Measurements from ENCODE around the gene HHATL.

Gene HHATL

GRCh38 chr3:42653560-42654330 lies 48.9 kb downstream of the HHATL start, which contains the start of gene ZBTB47:
ZBTB47 (plus strand) TSS chr3:42653697; CDS start chr3:42658356, 4,659 bp downstream.
- Histone ChIP-seq H3K27me3 (ENCODE audit: control insufficient read depth, insufficient read depth, low read length) (no peaks in the 10 kb centered on the region), H3K27ac (ENCODE audit: low read depth, low read length) (peak within 1 kb of the TSS; percentile 50; the same call in 1 of the 2 replicates), H3K36me3 (ENCODE audit: control insufficient read depth, insufficient read depth, low read length) (peaks cover 12% of the 10 kb centered on the region), H3K4me3 (ENCODE audit: low read depth, low read length) (peak within 1 kb of the TSS; percentile 66), H3K9ac (ENCODE audit: low read length) (peak within 1 kb of the TSS; percentile 67), H3K9me3 (ENCODE audit: control insufficient read depth, insufficient read depth, low read depth, low read length) (no peaks in the 10 kb centered on the region), H3K4me1 (ENCODE audit: control insufficient read depth, insufficient read depth, low read length) (peaks cover 47% of the 10 kb centered on the region)

GRCh38 chr3:42653303-42653559 lies 49.4 kb downstream of the HHATL start:
- H3K4me3 ChIP-seq (ENCODE audit: low read depth, low read length) = peak overlapping the region; percentile 66
- peak overlapping the region; percentile 39 for H3K9ac ChIP-seq (ENCODE audit: low read length)
- no peaks in the 10 kb centered on the region for H3K9me3 ChIP-seq (ENCODE audit: control insufficient read depth, insufficient read depth, low read depth, low read length)
- peaks cover 47% of the 10 kb centered on the region for H3K4me1 ChIP-seq (ENCODE audit: control insufficient read depth, insufficient read depth, low read length)
- no peak overlapping the region for H3K27ac ChIP-seq (ENCODE audit: low read depth, low read length)
- H3K27me3 ChIP-seq (ENCODE audit: control insufficient read depth, insufficient read depth, low read length) = no peaks in the 10 kb centered on the region
- peaks cover 12% of the 10 kb centered on the region for H3K36me3 ChIP-seq (ENCODE audit: control insufficient read depth, insufficient read depth, low read length)

- H3K9me3 ChIP-seq (ENCODE audit: control insufficient read depth, insufficient read depth, low read depth, low read length) = no peaks in the 10 kb centered on the region
- peaks cover 16% of the 10 kb centered on the region for H3K36me3 ChIP-seq (ENCODE audit: control insufficient read depth, insufficient read depth, low read length)
Observed at GRCh38 chr3:42652611-42653302, 49.8 kb downstream of the HHATL start.

GRCh38 chr3:42652251-42652610 lies 50.4 kb downstream of the HHATL start:
- no peaks in the 10 kb centered on the region for H3K9me3 ChIP-seq (ENCODE audit: control insufficient read depth, insufficient read depth, low read depth, low read length)
- H3K27me3 ChIP-seq (ENCODE audit: control insufficient read depth, insufficient read depth, low read length) = no peaks in the 10 kb centered on the region
- H3K4me3 ChIP-seq (ENCODE audit: low read depth, low read length) = no peak overlapping the region
- no peak overlapping the region for H3K27ac ChIP-seq (ENCODE audit: low read depth, low read length)
- peaks cover 56% of the 10 kb centered on the region for H3K4me1 ChIP-seq (ENCODE audit: control insufficient read depth, insufficient read depth, low read length)
- no peak overlapping the region for H3K9ac ChIP-seq (ENCODE audit: low read length)
- peaks cover 22% of the 10 kb centered on the region for H3K36me3 ChIP-seq (ENCODE audit: control insufficient read depth, insufficient read depth, low read length)

More at GRCh38 chr3:42652611-42653302, 49.8 kb downstream of the HHATL start:
- Histone ChIP-seq H3K27me3 (ENCODE audit: control insufficient read depth, insufficient read depth, low read length) (no peaks in the 10 kb centered on the region), H3K9ac (ENCODE audit: low read length) (peak overlapping the region; percentile 39), H3K4me3 (ENCODE audit: low read depth, low read length) (peak overlapping the region; percentile 66; the same call in 1 of the 2 replicates), H3K27ac (ENCODE audit: low read depth, low read length) (no peak overlapping the region), H3K4me1 (ENCODE audit: control insufficient read depth, insufficient read depth, low read length) (peaks cover 51% of the 10 kb centered on the region)

- Histone ChIP-seq H3K9ac (ENCODE audit: low read length) (no peak overlapping the region), H3K4me3 (ENCODE audit: low read depth, low read length) (no peak overlapping the region)
Observed at GRCh38 chr3:42651248-42652091, 51.1 kb downstream of the HHATL start.

GRCh38 chr3:42649783-42650182 lies 52.8 kb downstream of the HHATL start:
- peaks cover 48% of the 10 kb centered on the region for H3K4me1 ChIP-seq (ENCODE audit: control insufficient read depth, insufficient read depth, low read length)

More at GRCh38 chr3:42651248-42652091, 51.1 kb downstream of the HHATL start:
- Histone ChIP-seq H3K27me3 (ENCODE audit: control insufficient read depth, insufficient read depth, low read length) (no peaks in the 10 kb centered on the region), H3K4me1 (ENCODE audit: control insufficient read depth, insufficient read depth, low read length) (peaks cover 60% of the 10 kb centered on the region), H3K9me3 (ENCODE audit: control insufficient read depth, insufficient read depth, low read depth, low read length) (no peaks in the 10 kb centered on the region), H3K27ac (ENCODE audit: low read depth, low read length) (peak overlapping the region; percentile 15; the same call in 1 of the 2 replicates), H3K36me3 (ENCODE audit: control insufficient read depth, insufficient read depth, low read length) (peaks cover 29% of the 10 kb centered on the region)

GRCh38 chr3:42649006-42649405 lies 53.6 kb downstream of the HHATL start:
- H3K27ac ChIP-seq (ENCODE audit: low read depth, low read length) = no peak overlapping the region
- H3K4me1 ChIP-seq (ENCODE audit: control insufficient read depth, insufficient read depth, low read length) = peaks cover 48% of the 10 kb centered on the region
- no peak overlapping the region for H3K9ac ChIP-seq (ENCODE audit: low read length)
- no peaks in the 10 kb centered on the region for H3K27me3 ChIP-seq (ENCODE audit: control insufficient read depth, insufficient read depth, low read length)
- H3K36me3 ChIP-seq (ENCODE audit: control insufficient read depth, insufficient read depth, low read length) = peaks cover 54% of the 10 kb centered on the region
- no peak overlapping the region for H3K4me3 ChIP-seq (ENCODE audit: low read depth, low read length)
- no peaks in the 10 kb centered on the region for H3K9me3 ChIP-seq (ENCODE audit: control insufficient read depth, insufficient read depth, low read depth, low read length)

More at GRCh38 chr3:42649783-42650182, 52.8 kb downstream of the HHATL start:
- Histone ChIP-seq H3K9ac (ENCODE audit: low read length) (no peak overlapping the region), H3K4me3 (ENCODE audit: low read depth, low read length) (no peak overlapping the region), H3K9me3 (ENCODE audit: control insufficient read depth, insufficient read depth, low read depth, low read length) (no peaks in the 10 kb centered on the region), H3K27ac (ENCODE audit: low read depth, low read length) (no peak overlapping the region), H3K27me3 (ENCODE audit: control insufficient read depth, insufficient read depth, low read length) (no peaks in the 10 kb centered on the region), H3K36me3 (ENCODE audit: control insufficient read depth, insufficient read depth, low read length) (peaks cover 46% of the 10 kb centered on the region)

GRCh38 chr3:42647821-42648459 lies 54.7 kb downstream of the HHATL start:
- no peak overlapping the region for H3K27ac ChIP-seq (ENCODE audit: low read depth, low read length)
- H3K4me3 ChIP-seq (ENCODE audit: low read depth, low read length) = no peak overlapping the region
- peaks cover 64% of the 10 kb centered on the region for H3K36me3 ChIP-seq (ENCODE audit: control insufficient read depth, insufficient read depth, low read length)

More at GRCh38 chr3:42647821-42648459, 54.7 kb downstream of the HHATL start:
- Histone ChIP-seq H3K4me1 (ENCODE audit: control insufficient read depth, insufficient read depth, low read length) (peaks cover 39% of the 10 kb centered on the region), H3K9ac (ENCODE audit: low read length) (no peak overlapping the region), H3K9me3 (ENCODE audit: control insufficient read depth, insufficient read depth, low read depth, low read length) (no peaks in the 10 kb centered on the region), H3K27me3 (ENCODE audit: control insufficient read depth, insufficient read depth, low read length) (no peaks in the 10 kb centered on the region)

Measured in HUES6 (cell line).